Endothelial cell (in vitro differentiated cells): Measurements from ENCODE around the gene ZFR. TPM values are rescaled to one million over a fixed set of nuclear protein-coding genes. Genes with fewer than 3 reads are reported as not detected.

Experiments
- DNase-seq: peaks from one replicate; pipeline ENCODE4 v3.0.0; 2021; ENCODE audit warnings: low spot score
- H3K27ac Mint-ChIP-seq: one replicate; pipeline ENCODE4 v1.8.0; 2021; ENCODE audit warnings: mixed read lengths, inconsistent platforms; ENCODE audit not compliant: unreplicated experiment
- H3K27me3 Mint-ChIP-seq: one replicate; pipeline ENCODE4 v1.8.0; 2021; ENCODE audit warnings: mild to moderate bottlenecking, moderate library complexity, mixed read lengths, inconsistent platforms; ENCODE audit not compliant: unreplicated experiment
- H3K36me3 Mint-ChIP-seq: one replicate; pipeline ENCODE4 v1.8.0; 2021; ENCODE audit warnings: mild to moderate bottlenecking, low read depth, mixed read lengths, inconsistent platforms; ENCODE audit not compliant: unreplicated experiment
- H3K4me1 Mint-ChIP-seq: one replicate; pipeline ENCODE4 v1.8.0; 2021; ENCODE audit warnings: mild to moderate bottlenecking, mixed read lengths, inconsistent platforms; ENCODE audit not compliant: unreplicated experiment
- H3K4me3 Mint-ChIP-seq: one replicate; pipeline ENCODE4 v1.8.0; 2021; ENCODE audit warnings: mild to moderate bottlenecking, mixed read lengths, inconsistent platforms; ENCODE audit not compliant: unreplicated experiment
- H3K9me3 Mint-ChIP-seq: one replicate; pipeline ENCODE4 v1.8.0; 2021; ENCODE audit warnings: mixed read lengths, inconsistent platforms; ENCODE audit not compliant: unreplicated experiment
- total RNA-seq: library from RNA; stranded (reverse); fragmentation: NEBNext Ultra II Directional; extraction: Animal tissue kit (Norgen Biotek cat#: 25700); gene quantifications from one replicate; pipeline ENCODE4 v1.2.1, GENCODE V29; 2021; ENCODE audit not compliant: unreplicated experiment
- TF ChIP-seq, protein P1 (sequence below): fragments of 200-600 bp; sonication (generic); IDR thresholded peaks from one replicate; pipeline ENCODE4 v1.5.0; 2021; ENCODE audit warnings: antibody characterized with exemption; ENCODE audit not compliant: unreplicated experiment

Gene ZFR
- total RNA-seq, 1 donor from 2014 or later, result 72.9 TPM

- Mint-ChIP-seq H3K4me3 (no peak overlapping the region), H3K27ac (no peak overlapping the region), H3K27me3 (no peaks in the 10 kb centered on the region)
Measured at GRCh38 chr5:32346869-32347268, 97.7 kb downstream of the ZFR start.

GRCh38 chr5:32343058-32343672, 101.4 kb downstream of the ZFR start:
- H3K36me3 Mint-ChIP-seq, result peaks cover 29% of the 10 kb centered on the region
- H3K27me3 Mint-ChIP-seq, result no peaks in the 10 kb centered on the region
- H3K4me3 Mint-ChIP-seq, result no peak overlapping the region
- no peaks in the 10 kb centered on the region for H3K4me1 Mint-ChIP-seq
- H3K9me3 Mint-ChIP-seq, result peaks cover 23% of the 10 kb centered on the region
- TF ChIP-seq, protein P1, sequence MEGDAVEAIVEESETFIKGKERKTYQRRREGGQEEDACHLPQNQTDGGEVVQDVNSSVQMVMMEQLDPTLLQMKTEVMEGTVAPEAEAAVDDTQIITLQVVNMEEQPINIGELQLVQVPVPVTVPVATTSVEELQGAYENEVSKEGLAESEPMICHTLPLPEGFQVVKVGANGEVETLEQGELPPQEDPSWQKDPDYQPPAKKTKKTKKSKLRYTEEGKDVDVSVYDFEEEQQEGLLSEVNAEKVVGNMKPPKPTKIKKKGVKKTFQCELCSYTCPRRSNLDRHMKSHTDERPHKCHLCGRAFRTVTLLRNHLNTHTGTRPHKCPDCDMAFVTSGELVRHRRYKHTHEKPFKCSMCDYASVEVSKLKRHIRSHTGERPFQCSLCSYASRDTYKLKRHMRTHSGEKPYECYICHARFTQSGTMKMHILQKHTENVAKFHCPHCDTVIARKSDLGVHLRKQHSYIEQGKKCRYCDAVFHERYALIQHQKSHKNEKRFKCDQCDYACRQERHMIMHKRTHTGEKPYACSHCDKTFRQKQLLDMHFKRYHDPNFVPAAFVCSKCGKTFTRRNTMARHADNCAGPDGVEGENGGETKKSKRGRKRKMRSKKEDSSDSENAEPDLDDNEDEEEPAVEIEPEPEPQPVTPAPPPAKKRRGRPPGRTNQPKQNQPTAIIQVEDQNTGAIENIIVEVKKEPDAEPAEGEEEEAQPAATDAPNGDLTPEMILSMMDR, result no peak
- H3K27ac Mint-ChIP-seq, result no peak overlapping the region
- DNase-seq, result no peak

More at GRCh38 chr5:32346869-32347268, 97.7 kb downstream of the ZFR start:
- TF ChIP-seq, protein P1, result no peak
- Mint-ChIP-seq H3K9me3 (peaks cover 13% of the 10 kb centered on the region), H3K4me1 (no peaks in the 10 kb centered on the region), H3K36me3 (peaks cover 26% of the 10 kb centered on the region)
- DNase-seq, result no peak

GRCh38 chr5:32342656-32343055, 101.9 kb downstream of the ZFR start:
- Mint-ChIP-seq H3K27ac (no peak overlapping the region), H3K9me3 (peaks cover 26% of the 10 kb centered on the region), H3K4me3 (no peak overlapping the region), H3K36me3 (peaks cover 28% of the 10 kb centered on the region), H3K4me1 (no peaks in the 10 kb centered on the region), H3K27me3 (no peaks in the 10 kb centered on the region)
- no peak for DNase-seq
- TF ChIP-seq, protein P1, result no peak

DNA sequence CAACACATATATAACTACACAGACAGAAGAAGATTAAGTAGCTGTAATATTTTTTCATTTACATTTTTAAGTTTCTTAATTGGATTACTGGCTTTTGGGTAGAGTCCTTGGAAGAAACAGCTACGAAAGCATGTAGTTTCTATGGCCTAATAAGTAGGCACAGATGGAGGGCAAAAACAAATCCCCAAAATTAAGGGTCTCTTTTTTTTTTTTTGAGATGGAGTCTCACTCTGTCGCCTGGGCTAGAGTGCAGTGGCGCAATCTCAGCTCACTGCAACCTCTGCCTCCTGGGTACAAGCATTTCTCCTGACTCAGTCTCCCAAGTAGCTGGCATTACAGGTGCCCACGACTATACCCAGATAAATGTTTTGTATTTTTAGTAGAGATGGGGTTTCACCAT, 104.7 kb downstream of the ZFR start:
- Mint-ChIP-seq H3K27me3 (no peaks in the 10 kb centered on the region), H3K27ac (no peak overlapping the region), H3K36me3 (peaks cover 23% of the 10 kb centered on the region), H3K9me3 (peaks cover 26% of the 10 kb centered on the region), H3K4me3 (no peak overlapping the region), H3K4me1 (no peaks in the 10 kb centered on the region)
- no peak for DNase-seq
- TF ChIP-seq, protein P1, result no peak

- Mint-ChIP-seq H3K27ac (no peak overlapping the region), H3K27me3 (no peaks in the 10 kb centered on the region), H3K4me3 (peak overlapping the region; percentile 43), H3K4me1 (no peaks in the 10 kb centered on the region), H3K9me3 (peaks cover 26% of the 10 kb centered on the region), H3K36me3 (peaks cover 23% of the 10 kb centered on the region)
- TF ChIP-seq, protein P1, result no peak
- DNase-seq, result no peak
Measured at GRCh38 chr5:32339198-32339597, 105.3 kb downstream of the ZFR start.
